Glutamatergic neuron (in vitro differentiated cells): ENCODE measurements around the gene MTF1. TPM values are rescaled to one million over a fixed set of nuclear protein-coding genes. Genes with fewer than 3 reads are reported as not detected.

ENCODE experiments used
- DNase-seq: peaks from one replicate; pipeline ENCODE4 v3.0.0; 2022
- H3K27ac Mint-ChIP-seq: one replicate; pipeline ENCODE4 v1.8.0; 2020; ENCODE audit warnings: mild to moderate bottlenecking, mixed read lengths, inconsistent platforms; ENCODE audit not compliant: unreplicated experiment
- H3K27me3 Mint-ChIP-seq: one replicate; pipeline ENCODE4 v1.8.0; 2020; ENCODE audit warnings: mild to moderate bottlenecking, moderate library complexity, mixed read lengths, inconsistent platforms; ENCODE audit not compliant: unreplicated experiment
- H3K36me3 Mint-ChIP-seq: one replicate; pipeline ENCODE4 v1.8.0; 2020; ENCODE audit warnings: mild to moderate bottlenecking, mixed read lengths, inconsistent platforms; ENCODE audit not compliant: unreplicated experiment
- H3K4me1 Mint-ChIP-seq: one replicate; pipeline ENCODE4 v1.8.0; 2020; ENCODE audit warnings: mild to moderate bottlenecking, low read depth, mixed read lengths, inconsistent platforms; ENCODE audit not compliant: unreplicated experiment
- H3K4me3 Mint-ChIP-seq: one replicate; pipeline ENCODE4 v1.8.0; 2020; ENCODE audit warnings: mild to moderate bottlenecking, mixed read lengths, inconsistent platforms; ENCODE audit not compliant: unreplicated experiment
- H3K9me3 Mint-ChIP-seq: one replicate; pipeline ENCODE4 v1.8.0; 2020; ENCODE audit warnings: mild to moderate bottlenecking, moderate library complexity, mixed read lengths, inconsistent platforms; ENCODE audit not compliant: unreplicated experiment
- total RNA-seq: library from RNA; stranded (reverse); fragmentation: NEBNext Ultra II Directional; extraction: Animal tissue kit (Norgen Biotek cat#: 25700); gene quantifications from one replicate; pipeline ENCODE4 v1.2.1, GENCODE V29; 2021; ENCODE audit not compliant: unreplicated experiment
- TF ChIP-seq, protein P1 (sequence below): fragments of 200-600 bp; sonication (generic); IDR thresholded peaks from one replicate; pipeline ENCODE4 v1.5.0; 2021; ENCODE audit not compliant: partially characterized antibody, unreplicated experiment

MTF1 gene
- total RNA-seq, 1 donor from 2014 or later, result 15.5 TPM

DNA sequence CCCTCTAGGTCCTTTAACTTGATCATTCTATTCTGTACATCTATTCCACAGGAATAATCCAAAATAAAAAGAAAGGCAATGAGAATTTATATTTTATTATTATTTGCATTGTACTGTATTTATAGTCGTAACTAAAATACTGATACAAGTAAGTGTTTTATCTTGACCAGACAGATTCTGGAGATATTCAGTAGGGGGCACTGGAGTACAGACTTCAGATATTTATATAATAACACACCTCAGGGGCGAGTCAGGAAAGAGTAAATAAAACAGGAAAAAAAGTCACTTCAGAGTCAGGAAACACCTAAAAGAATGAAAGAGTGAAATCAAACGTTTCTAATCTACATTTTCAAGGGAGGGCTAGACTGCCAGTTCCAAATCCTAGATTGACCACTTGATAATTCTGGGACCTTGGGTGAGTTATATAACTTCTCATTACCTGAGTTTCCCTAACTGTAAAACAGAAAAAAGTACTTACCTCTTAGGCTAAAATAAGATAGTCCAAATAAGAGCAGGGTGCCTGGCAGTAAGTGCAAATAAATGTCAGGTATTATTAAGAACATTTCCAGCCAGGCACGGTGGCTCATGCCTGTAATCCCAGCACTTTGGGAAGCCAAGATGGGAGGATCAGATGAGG is 31.1 kb upstream of the MTF1 start:
- no peak overlapping the region for H3K27ac Mint-ChIP-seq
- no peaks in the 10 kb centered on the region for H3K4me1 Mint-ChIP-seq
- no peaks in the 10 kb centered on the region for H3K9me3 Mint-ChIP-seq
- TF ChIP-seq, protein P1, sequence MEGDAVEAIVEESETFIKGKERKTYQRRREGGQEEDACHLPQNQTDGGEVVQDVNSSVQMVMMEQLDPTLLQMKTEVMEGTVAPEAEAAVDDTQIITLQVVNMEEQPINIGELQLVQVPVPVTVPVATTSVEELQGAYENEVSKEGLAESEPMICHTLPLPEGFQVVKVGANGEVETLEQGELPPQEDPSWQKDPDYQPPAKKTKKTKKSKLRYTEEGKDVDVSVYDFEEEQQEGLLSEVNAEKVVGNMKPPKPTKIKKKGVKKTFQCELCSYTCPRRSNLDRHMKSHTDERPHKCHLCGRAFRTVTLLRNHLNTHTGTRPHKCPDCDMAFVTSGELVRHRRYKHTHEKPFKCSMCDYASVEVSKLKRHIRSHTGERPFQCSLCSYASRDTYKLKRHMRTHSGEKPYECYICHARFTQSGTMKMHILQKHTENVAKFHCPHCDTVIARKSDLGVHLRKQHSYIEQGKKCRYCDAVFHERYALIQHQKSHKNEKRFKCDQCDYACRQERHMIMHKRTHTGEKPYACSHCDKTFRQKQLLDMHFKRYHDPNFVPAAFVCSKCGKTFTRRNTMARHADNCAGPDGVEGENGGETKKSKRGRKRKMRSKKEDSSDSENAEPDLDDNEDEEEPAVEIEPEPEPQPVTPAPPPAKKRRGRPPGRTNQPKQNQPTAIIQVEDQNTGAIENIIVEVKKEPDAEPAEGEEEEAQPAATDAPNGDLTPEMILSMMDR, result peak; percentile 32
- H3K27me3 Mint-ChIP-seq, result peaks cover 2% of the 10 kb centered on the region
- no peak overlapping the region for H3K4me3 Mint-ChIP-seq
- no peak for DNase-seq
- no peaks in the 10 kb centered on the region for H3K36me3 Mint-ChIP-seq

- H3K27ac Mint-ChIP-seq, result no peak overlapping the region
- no peaks in the 10 kb centered on the region for H3K4me1 Mint-ChIP-seq
- no peak overlapping the region for H3K4me3 Mint-ChIP-seq
- H3K36me3 Mint-ChIP-seq, result no peaks in the 10 kb centered on the region
- no peaks in the 10 kb centered on the region for H3K9me3 Mint-ChIP-seq
- TF ChIP-seq, protein P1, result no peak
- DNase-seq, result no peak
- H3K27me3 Mint-ChIP-seq, result peaks cover 2% of the 10 kb centered on the region
Observed at GRCh38 chr1:37888022-37888700, 28.8 kb upstream of the MTF1 start.

- Mint-ChIP-seq H3K4me3 (no peak overlapping the region), H3K27me3 (peaks cover 2% of the 10 kb centered on the region), H3K27ac (no peak overlapping the region), H3K9me3 (no peaks in the 10 kb centered on the region), H3K4me1 (no peaks in the 10 kb centered on the region), H3K36me3 (no peaks in the 10 kb centered on the region)
- no peak for DNase-seq
- TF ChIP-seq, protein P1, result no peak
Observed at GRCh38 chr1:37884145-37884544, 24.8 kb upstream of the MTF1 start.

GRCh38 chr1:37883671-37884070 is 24.3 kb upstream of the MTF1 start:
- Mint-ChIP-seq H3K4me1 (no peaks in the 10 kb centered on the region), H3K4me3 (no peak overlapping the region), H3K27me3 (peaks cover 2% of the 10 kb centered on the region), H3K36me3 (no peaks in the 10 kb centered on the region), H3K27ac (no peak overlapping the region), H3K9me3 (no peaks in the 10 kb centered on the region)
- TF ChIP-seq, protein P1, result no peak
- DNase-seq, result no peak

DNA sequence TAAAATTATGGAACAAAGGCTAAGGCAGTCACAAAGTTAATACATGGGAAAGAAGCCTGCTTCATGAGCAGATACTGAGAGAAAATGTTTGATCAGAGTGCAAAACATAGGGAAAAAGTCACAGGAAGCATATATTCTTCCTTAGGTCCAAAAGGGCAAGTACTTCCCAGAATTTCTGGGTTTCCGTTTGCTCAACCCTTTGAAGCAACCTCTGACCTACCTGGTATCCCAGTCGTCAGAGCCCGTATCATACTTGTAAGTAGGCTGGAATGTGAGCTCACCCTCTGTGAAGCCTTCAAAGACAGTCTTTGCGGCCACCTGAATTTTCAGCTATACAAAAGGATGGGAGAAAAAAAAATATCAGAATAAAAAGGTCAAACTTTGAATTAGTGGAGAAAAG is 20.5 kb upstream of the MTF1 start:
- H3K27me3 Mint-ChIP-seq, result no peaks in the 10 kb centered on the region
- H3K27ac Mint-ChIP-seq, result no peak overlapping the region
- peaks cover 2% of the 10 kb centered on the region for H3K9me3 Mint-ChIP-seq
- no peak overlapping the region for H3K4me3 Mint-ChIP-seq
- no peaks in the 10 kb centered on the region for H3K4me1 Mint-ChIP-seq
- DNase-seq, result no peak
- TF ChIP-seq, protein P1, result no peak
- H3K36me3 Mint-ChIP-seq, result no peaks in the 10 kb centered on the region
